HG03175 (cell line): Measurements from ENCODE around the gene KIF18A.

Source experiments
- ATAC-seq: cut with Tn5 transposase; IDR thresholded peaks from one replicate; pipeline ENCODE4 v1.9.1; 2021; ENCODE audit warnings: mild to moderate bottlenecking, moderate library complexity; ENCODE audit not compliant: unreplicated experiment

KIF18A gene

DNA sequence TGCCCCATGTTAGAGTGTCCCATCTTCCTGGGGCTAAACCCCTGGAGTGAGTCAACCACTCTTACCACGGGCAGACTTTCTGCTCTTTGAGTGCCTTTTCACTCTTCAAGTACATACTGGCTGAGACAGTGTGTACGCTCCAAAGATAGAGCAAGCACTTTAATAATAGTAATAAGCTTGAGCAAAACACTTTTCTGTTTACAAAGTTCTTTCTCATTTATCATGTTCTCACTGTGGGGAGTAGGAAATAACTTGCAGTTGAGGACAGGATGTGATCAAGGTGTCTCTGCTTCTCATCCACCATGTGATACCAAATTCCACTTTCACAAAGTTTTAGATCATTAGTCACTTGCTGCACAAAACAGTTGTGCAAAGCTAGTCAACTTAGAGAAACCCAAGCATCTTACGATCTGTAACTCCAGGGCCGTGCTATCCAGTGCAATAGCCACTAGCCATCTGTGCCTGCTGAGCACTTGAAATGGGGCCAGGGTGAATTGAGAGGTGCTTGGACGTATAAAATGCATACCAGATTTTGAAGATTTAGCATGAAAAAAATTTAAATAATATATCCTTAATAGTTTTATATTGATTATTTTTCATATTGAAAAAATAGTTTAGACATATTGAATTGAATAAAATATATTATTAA, 135.3 kb downstream of the KIF18A start:
- no peak for ATAC-seq

DNA sequence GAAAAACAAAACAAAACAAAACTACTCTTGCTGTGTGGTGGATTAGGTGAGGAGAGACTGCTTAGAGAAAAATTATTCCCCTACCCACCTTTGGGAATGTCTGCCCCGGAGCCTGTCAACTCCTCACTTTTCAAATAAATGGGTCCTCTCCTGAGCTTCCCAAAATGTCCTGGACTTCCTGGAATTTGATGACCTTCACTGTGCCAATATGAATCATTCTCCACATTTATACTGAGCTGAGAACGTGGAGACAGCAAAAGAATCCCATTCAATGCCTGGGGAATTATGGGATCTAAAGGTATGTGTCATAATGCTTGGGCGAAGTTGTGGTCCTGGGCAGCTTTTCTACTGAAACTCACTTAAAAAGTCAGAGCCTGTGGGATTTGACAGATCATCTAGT, 136.8 kb downstream of the KIF18A start:
- ATAC-seq = no peak
